HCT116 (cell line): ENCODE measurements around the gene FBXL16. TPM values are rescaled to one million over a fixed set of nuclear protein-coding genes. Genes with fewer than 3 reads are reported as not detected.

Experiments
- ATAC-seq: fragments of 200-7000 bp; cut with Tn5 transposase; 2 replicates; pipeline ENCODE4 v1.9.1; 2020; ENCODE audit warnings: mild to moderate bottlenecking, moderate library complexity
- BruUV-seq: library from RNA; stranded (reverse); fragments of 400-500 nt; replicated peaks from 2 replicates; lab custom pipeline; 2021; lab: Mats Ljungman, UMichigan
- CTCF ChIA-PET: fragments of 300-600 bp; sonication (Branson Sonifier 250); formaldehyde crosslinking; loops from one replicate; lab custom pipeline; 2021; ENCODE audit warnings: antibody characterized with exemption; lab: Charles Lee
- POLR2A ChIA-PET: fragments of 300-600, 350-600 bp; sonication (Branson Sonifier 250); formaldehyde crosslinking; loops from one replicate; lab custom pipeline; 2021; ENCODE audit warnings: antibody characterized with exemption; lab: Charles Lee
- RAD21 ChIA-PET, 2 experiments: fragments of 300-600 bp; sonication (Branson Sonifier 250); formaldehyde crosslinking; loops; one replicate each; lab custom pipeline; 2023; ENCODE audit warnings: low total read pairs in 2 of 2; ENCODE audit not compliant: uncharacterized antibody in 2 of 2, unreplicated experiment in 2 of 2, low non-redundant PET in 1 of 2; lab: Charles Lee
- DNase-seq: peaks from one replicate; pipeline ENCODE4 v3.0.0-alpha.2; 2010; ENCODE audit warnings: low read depth, low spot score
- H2AFZ ChIP-seq: fragments of 200-600 bp; shearing (Covaris generic), sonication (generic); 2 replicates; pipeline ENCODE4 v1.6.1; 2017; ENCODE audit warnings: low read depth, mixed run types, mixed read lengths, antibody characterized with exemption, low read length; ENCODE audit not compliant: poor library complexity, severe bottlenecking
- H3K27ac ChIP-seq: 2 replicates; pipeline ENCODE4 v1.5.1; 2012; ENCODE audit warnings: low read depth, low read length
- H3K27me3 ChIP-seq: fragments of 200-600 bp; sonication (generic); 2 replicates; pipeline ENCODE4 v1.6.1; 2016; ENCODE audit warnings: mixed run types, low read length, mixed read lengths; ENCODE audit not compliant: insufficient read depth
- H3K36me3 ChIP-seq, 2 experiments: fragments of 200-500 bp in 1 of 2; fragments of 200-600 bp in 1 of 2; sonication (Bioruptor generic) in 1 of 2; sonication (generic) in 1 of 2; 2 replicates each; pipeline versions ENCODE4 v1.5.1 to v1.6.1; 2014 to 2016; ENCODE audit warnings: low read length in 2 of 2, inconsistent platforms in 1 of 2, mixed read lengths in 1 of 2, mixed run types in 1 of 2; ENCODE audit not compliant: insufficient read depth in 2 of 2, control insufficient read depth in 1 of 2
- H3K4me1 ChIP-seq, 2 experiments: fragments of 200-600 bp in 1 of 2; sonication (generic) in 1 of 2; 2 replicates each; pipeline versions ENCODE4 v1.5.1 to v1.6.1; 2012 to 2017; ENCODE audit warnings: low read length in 2 of 2, inconsistent platforms in 1 of 2, mild to moderate bottlenecking in 1 of 2, mixed read lengths in 1 of 2, mixed run types in 1 of 2, moderate library complexity in 1 of 2; ENCODE audit not compliant: insufficient read depth in 2 of 2, control insufficient read depth in 1 of 2
- H3K4me2 ChIP-seq: fragments of 200-600 bp; sonication (generic); 2 replicates; pipeline ENCODE4 v1.6.1; 2017; ENCODE audit warnings: mixed run types, low read length, mixed read lengths
- H3K4me3 ChIP-seq, 2 experiments: fragments of 200-600 bp in 1 of 2; sonication (generic) in 1 of 2; replicated peaks in 1 of 2; 2 replicates each; pipeline ENCODE4 v1.5.1; 2011 to 2016; ENCODE audit warnings: low read length in 2 of 2, control low read depth in 1 of 2, low read depth in 1 of 2, mild to moderate bottlenecking in 1 of 2, mixed read lengths in 1 of 2, mixed run types in 1 of 2
- H3K79me2 ChIP-seq: fragments of 200-600 bp; sonication (generic); 2 replicates; pipeline ENCODE4 v1.6.1; 2017; ENCODE audit warnings: mild to moderate bottlenecking, mixed run types, low read length, moderate library complexity, mixed read lengths; ENCODE audit not compliant: insufficient read depth
- H3K9ac ChIP-seq: fragments of 200-600 bp; sonication (generic); 2 replicates; pipeline ENCODE4 v1.6.1; 2016; ENCODE audit warnings: low read length, mixed read lengths
- H3K9me2 ChIP-seq: fragments of 200-600 bp; sonication (generic), shearing (Covaris generic); 2 replicates; pipeline ENCODE4 v1.6.1; 2017; ENCODE audit warnings: mixed run types, mild to moderate bottlenecking, moderate library complexity; ENCODE audit not compliant: insufficient read depth
- H3K9me3 ChIP-seq, 2 experiments: fragments of 200-500 bp in 1 of 2; fragments of 200-600 bp in 1 of 2; sonication (Bioruptor generic) in 1 of 2; sonication (generic) in 1 of 2; 2 replicates each; pipeline ENCODE4 v1.6.1; 2014 to 2017; ENCODE audit warnings: low read length in 2 of 2, mixed read lengths in 2 of 2, inconsistent platforms in 1 of 2, low read depth in 1 of 2, mild to moderate bottlenecking in 1 of 2, mixed run types in 1 of 2, moderate library complexity in 1 of 2; ENCODE audit not compliant: control insufficient read depth in 1 of 2, insufficient read depth in 1 of 2
- H4K20me1 ChIP-seq: fragments of 200-600 bp; sonication (generic), shearing (Covaris generic); 2 replicates; pipeline ENCODE4 v1.6.1; 2017; ENCODE audit warnings: mixed run types, mild to moderate bottlenecking, moderate library complexity; ENCODE audit not compliant: insufficient read depth
- EZH2 ChIP-seq: fragments of 200-600 bp; sonication (generic); IDR thresholded peaks from 2 replicates; pipeline ENCODE4 v1.6.1; 2017; ENCODE audit warnings: antibody characterized with exemption, mixed run types
- MAX ChIP-seq: IDR thresholded peaks from 2 replicates; pipeline ENCODE4 v1.6.1; 2012
- TCF7L2 ChIP-seq: IDR thresholded peaks from 2 replicates; pipeline ENCODE4 v1.7.0; 2011; ENCODE audit warnings: borderline replicate concordance, inconsistent platforms; ENCODE audit not compliant: insufficient read depth, insufficient read length; ENCODE audit errors: extremely low read depth
- YY1 ChIP-seq: IDR thresholded peaks from 2 replicates; pipeline ENCODE4 v1.6.1; 2011; ENCODE audit warnings: low read length, low read depth, moderate library complexity, mild to moderate bottlenecking; ENCODE audit not compliant: insufficient replicate concordance; ENCODE audit errors: extremely low read depth
- intact Hi-C: fragments of 100-400 bp; cut with micrococcal nuclease; formaldehyde crosslinking; loops from 2 replicates; pipeline ENCODE4 v1.10.0; 2022
- total RNA-seq: library from RNA; stranded (reverse); gene quantifications from one replicate; pipeline ENCODE4 v1.2.1, GENCODE V29; 2021; ENCODE audit not compliant: unreplicated experiment
- TF ChIP-seq, protein P1 (sequence below): IDR thresholded peaks from 2 replicates; pipeline ENCODE4 v1.6.1; 2012
- TF ChIP-seq, protein P2 (sequence below): IDR thresholded peaks from 2 replicates; pipeline ENCODE4 v1.6.1; 2012; ENCODE audit warnings: low read depth

FBXL16 gene
- total RNA-seq, 1 experiment from 2014 or later = 49.7 TPM

GRCh38 chr16:717450-718245 is 12.0 kb upstream of the FBXL16 start:
- Histone ChIP-seq H3K4me1 (peaks cover 37 to 74% of the 10 kb centered on the region in 2 experiments), H3K27me3 (no peaks in the 10 kb centered on the region), H3K36me3 (no peaks in the 10 kb centered on the region), H3K4me3 (no peak overlapping the region), H3K79me2 (peaks cover 25% of the 10 kb centered on the region), H3K4me2 (no peak overlapping the region), H3K9me3 (no peaks in the 10 kb centered on the region), H4K20me1 (peaks cover 3% of the 10 kb centered on the region; the same call in 1 of the 2 replicates), H3K9ac (no peak overlapping the region), H3K9me2 (no peaks in the 10 kb centered on the region), H2AFZ (no peak overlapping the region), H3K27ac (no peak overlapping the region; the same call in 1 of the 2 replicates)
- ChIA-PET POLR2A (no interaction called here), CTCF (no interaction called here), RAD21 (no interaction called here)
- no TSS peak for BruUV-seq
- DNase-seq (no peak), ATAC-seq (no peak)
- TF ChIP-seq, protein P1, sequence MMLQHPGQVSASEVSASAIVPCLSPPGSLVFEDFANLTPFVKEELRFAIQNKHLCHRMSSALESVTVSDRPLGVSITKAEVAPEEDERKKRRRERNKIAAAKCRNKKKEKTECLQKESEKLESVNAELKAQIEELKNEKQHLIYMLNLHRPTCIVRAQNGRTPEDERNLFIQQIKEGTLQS = no peak
- TF ChIP-seq YY1 (no peak), MAX (no peak), EZH2 (no peak), TCF7L2 (no peak)
- TF ChIP-seq, protein P2, sequence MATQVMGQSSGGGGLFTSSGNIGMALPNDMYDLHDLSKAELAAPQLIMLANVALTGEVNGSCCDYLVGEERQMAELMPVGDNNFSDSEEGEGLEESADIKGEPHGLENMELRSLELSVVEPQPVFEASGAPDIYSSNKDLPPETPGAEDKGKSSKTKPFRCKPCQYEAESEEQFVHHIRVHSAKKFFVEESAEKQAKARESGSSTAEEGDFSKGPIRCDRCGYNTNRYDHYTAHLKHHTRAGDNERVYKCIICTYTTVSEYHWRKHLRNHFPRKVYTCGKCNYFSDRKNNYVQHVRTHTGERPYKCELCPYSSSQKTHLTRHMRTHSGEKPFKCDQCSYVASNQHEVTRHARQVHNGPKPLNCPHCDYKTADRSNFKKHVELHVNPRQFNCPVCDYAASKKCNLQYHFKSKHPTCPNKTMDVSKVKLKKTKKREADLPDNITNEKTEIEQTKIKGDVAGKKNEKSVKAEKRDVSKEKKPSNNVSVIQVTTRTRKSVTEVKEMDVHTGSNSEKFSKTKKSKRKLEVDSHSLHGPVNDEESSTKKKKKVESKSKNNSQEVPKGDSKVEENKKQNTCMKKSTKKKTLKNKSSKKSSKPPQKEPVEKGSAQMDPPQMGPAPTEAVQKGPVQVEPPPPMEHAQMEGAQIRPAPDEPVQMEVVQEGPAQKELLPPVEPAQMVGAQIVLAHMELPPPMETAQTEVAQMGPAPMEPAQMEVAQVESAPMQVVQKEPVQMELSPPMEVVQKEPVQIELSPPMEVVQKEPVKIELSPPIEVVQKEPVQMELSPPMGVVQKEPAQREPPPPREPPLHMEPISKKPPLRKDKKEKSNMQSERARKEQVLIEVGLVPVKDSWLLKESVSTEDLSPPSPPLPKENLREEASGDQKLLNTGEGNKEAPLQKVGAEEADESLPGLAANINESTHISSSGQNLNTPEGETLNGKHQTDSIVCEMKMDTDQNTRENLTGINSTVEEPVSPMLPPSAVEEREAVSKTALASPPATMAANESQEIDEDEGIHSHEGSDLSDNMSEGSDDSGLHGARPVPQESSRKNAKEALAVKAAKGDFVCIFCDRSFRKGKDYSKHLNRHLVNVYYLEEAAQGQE = no peak
- intact Hi-C loops = no loop called here
